WERI-Rb-1 (cell line): ENCODE data around the gene CTAG1B.
"Not testable (repeated sequence)": the region's sequence is repeated elsewhere in the genome, so short reads cannot be mapped to it uniquely, and the experiment has no call there.

Source experiments
- DNase-seq: peaks from one replicate; pipeline ENCODE4 v3.0.0-alpha.2; 2020
- H3K27ac ChIP-seq: fragments of 250-450 bp; sonication (Bioruptor Pico); 2 replicates; pipeline ENCODE4 v1.5.1; 2020; ENCODE audit warnings: mild to moderate bottlenecking, moderate library complexity
- H3K27me3 ChIP-seq: fragments of 250-450 bp; sonication (Bioruptor Pico); 2 replicates; pipeline ENCODE4 v1.5.1; 2021; ENCODE audit warnings: mild to moderate bottlenecking, low read depth, moderate library complexity; ENCODE audit not compliant: insufficient read depth, severe bottlenecking
- H3K36me3 ChIP-seq: fragments of 250-450 bp; sonication (Bioruptor Pico); 2 replicates; pipeline ENCODE4 v1.5.1; 2020; ENCODE audit warnings: mild to moderate bottlenecking, moderate library complexity
- H3K4me3 ChIP-seq: 2 replicates; pipeline ENCODE4 v1.5.1; 2011; ENCODE audit warnings: low read depth, mild to moderate bottlenecking, control low read depth, low read length
- H3K9me3 ChIP-seq: fragments of 250-450 bp; sonication (Bioruptor Pico); 2 replicates; pipeline ENCODE4 v1.5.1; 2021; ENCODE audit warnings: mild to moderate bottlenecking, moderate library complexity; ENCODE audit not compliant: severe bottlenecking
- TF ChIP-seq, protein P1 (sequence below): IDR thresholded peaks from 2 replicates; pipeline ENCODE4 v1.5.1; 2011; ENCODE audit warnings: low read depth, mild to moderate bottlenecking, control low read depth, inconsistent platforms, low read length

The CTAG1B gene

DNA sequence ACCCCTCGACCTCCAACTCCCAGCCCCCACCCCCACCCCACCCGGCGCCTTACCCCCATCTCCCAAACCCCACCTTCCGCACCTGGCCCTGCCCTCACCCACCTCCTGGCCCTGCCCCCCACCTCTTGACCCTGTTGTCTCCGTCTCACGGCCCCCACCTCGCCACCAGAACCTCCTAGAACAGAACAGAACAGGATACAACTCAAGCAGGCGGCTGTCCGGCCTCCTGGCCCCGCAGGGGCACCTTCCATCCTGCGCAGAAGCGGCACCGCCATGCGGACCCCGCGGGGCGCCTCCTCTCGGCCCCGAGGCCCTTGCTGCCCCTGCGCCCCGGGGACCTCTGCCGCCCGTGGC lies 33.9 kb upstream of the CTAG1B start:
- H3K27me3 ChIP-seq: peaks cover 29% of the 10 kb centered on the region
- no peak for DNase-seq
- H3K9me3 ChIP-seq: no peaks in the 10 kb centered on the region
- no peak overlapping the region for H3K4me3 ChIP-seq
- no peaks in the 10 kb centered on the region for H3K36me3 ChIP-seq
- TF ChIP-seq, protein P1, sequence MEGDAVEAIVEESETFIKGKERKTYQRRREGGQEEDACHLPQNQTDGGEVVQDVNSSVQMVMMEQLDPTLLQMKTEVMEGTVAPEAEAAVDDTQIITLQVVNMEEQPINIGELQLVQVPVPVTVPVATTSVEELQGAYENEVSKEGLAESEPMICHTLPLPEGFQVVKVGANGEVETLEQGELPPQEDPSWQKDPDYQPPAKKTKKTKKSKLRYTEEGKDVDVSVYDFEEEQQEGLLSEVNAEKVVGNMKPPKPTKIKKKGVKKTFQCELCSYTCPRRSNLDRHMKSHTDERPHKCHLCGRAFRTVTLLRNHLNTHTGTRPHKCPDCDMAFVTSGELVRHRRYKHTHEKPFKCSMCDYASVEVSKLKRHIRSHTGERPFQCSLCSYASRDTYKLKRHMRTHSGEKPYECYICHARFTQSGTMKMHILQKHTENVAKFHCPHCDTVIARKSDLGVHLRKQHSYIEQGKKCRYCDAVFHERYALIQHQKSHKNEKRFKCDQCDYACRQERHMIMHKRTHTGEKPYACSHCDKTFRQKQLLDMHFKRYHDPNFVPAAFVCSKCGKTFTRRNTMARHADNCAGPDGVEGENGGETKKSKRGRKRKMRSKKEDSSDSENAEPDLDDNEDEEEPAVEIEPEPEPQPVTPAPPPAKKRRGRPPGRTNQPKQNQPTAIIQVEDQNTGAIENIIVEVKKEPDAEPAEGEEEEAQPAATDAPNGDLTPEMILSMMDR: no peak
- H3K27ac ChIP-seq: no peak overlapping the region

DNA sequence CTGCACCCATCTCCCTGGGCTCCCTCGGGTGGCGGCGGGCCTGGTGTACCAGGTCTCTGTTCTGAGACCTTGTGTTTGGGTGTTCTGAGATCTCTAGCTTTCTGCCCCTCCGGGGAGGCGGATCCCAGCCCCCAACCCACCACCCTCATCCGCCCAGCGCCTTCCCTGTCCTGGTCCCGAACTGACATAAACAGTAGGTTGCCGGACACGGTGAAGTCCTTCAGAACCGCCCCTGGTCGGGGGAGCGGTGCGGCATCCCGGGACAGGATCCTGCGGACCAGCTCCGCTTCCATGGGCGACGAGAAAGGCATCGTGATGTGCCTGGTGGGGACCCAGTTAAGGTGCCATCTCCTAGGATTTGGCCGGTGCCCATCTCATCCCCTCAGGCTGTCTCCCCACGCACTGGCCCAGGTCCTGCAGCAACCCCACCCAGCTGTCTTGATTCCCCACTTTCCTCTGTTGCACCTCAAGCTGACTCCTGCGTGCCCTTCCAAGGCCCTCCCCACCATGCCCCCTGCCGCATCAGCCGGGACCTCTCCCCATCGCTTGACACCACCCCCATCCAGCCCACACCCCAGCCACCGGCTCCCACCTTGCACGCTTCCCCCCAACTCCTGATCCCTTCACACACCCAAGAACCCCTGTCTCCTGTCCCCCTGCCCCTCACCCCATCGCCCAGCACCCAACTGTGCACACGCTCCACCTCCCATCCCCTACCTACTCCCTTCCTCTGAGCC lies 33.4 kb upstream of the CTAG1B start:
- no peak for DNase-seq
- H3K27ac ChIP-seq: no peak overlapping the region
- TF ChIP-seq, protein P1: no peak
- H3K4me3 ChIP-seq: no peak overlapping the region
- no peaks in the 10 kb centered on the region for H3K9me3 ChIP-seq
- H3K27me3 ChIP-seq: peaks cover 28% of the 10 kb centered on the region
- no peaks in the 10 kb centered on the region for H3K36me3 ChIP-seq

DNA sequence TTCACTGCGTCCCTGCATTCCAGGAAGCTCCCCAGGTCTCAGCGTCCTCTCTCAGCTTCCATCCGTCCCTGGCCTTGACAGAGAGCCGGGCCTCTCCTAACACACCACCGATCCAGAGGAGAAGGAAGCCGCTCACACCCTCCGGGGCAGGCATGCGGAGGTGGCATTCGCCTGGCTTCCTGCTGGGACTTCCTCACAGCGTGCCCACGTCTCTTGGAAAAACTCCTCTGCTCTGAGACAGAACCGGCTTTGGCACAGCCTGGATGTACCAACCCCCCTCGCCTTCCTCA lies 31.1 kb upstream of the CTAG1B start:
- Histone ChIP-seq H3K36me3 (no peaks in the 10 kb centered on the region), H3K27me3 (peaks cover 25% of the 10 kb centered on the region), H3K27ac (no peak overlapping the region), H3K9me3 (no peaks in the 10 kb centered on the region), H3K4me3 (no peak overlapping the region)
- TF ChIP-seq, protein P1: no peak
- DNase-seq: no peak

DNA sequence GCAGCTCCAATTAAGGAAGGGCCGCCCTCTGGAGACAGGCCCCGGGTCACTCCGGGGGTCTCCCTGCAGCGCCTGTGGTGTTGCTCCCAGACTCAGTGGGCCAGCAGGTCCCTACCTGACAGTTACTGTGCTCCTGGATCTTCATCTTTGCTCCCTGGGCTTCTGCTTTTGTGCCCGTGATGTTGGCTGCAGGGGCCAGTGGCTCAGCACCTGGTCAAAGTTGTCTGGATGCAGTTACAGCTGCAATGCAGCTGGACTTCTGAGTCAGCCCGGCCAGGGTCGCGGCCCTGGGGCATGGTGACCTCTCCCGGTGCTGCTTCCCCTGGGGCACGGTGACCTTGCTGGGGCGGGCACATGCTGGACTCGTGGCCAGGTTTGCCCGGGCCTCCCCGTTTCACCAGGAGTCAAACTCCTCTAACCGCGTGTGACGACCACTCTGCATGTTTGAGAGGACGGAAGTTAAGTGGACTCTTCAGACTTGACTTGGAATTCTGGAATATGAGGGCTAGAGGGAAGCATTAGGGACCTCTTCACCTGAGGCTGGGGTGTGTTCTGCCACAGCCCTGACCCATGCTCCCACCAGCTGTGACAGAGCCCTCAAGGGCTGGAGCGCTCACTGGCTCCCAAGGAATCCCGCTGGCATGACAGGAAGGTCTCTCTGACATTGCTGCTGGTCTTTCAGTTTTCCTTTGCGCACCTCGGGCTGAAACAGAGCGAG lies 30.6 kb upstream of the CTAG1B start:
- TF ChIP-seq, protein P1: no peak
- Histone ChIP-seq H3K27me3 (peaks cover 22% of the 10 kb centered on the region), H3K27ac (no peak overlapping the region), H3K9me3 (no peaks in the 10 kb centered on the region), H3K36me3 (no peaks in the 10 kb centered on the region), H3K4me3 (no peak overlapping the region)
- DNase-seq: no peak

DNA sequence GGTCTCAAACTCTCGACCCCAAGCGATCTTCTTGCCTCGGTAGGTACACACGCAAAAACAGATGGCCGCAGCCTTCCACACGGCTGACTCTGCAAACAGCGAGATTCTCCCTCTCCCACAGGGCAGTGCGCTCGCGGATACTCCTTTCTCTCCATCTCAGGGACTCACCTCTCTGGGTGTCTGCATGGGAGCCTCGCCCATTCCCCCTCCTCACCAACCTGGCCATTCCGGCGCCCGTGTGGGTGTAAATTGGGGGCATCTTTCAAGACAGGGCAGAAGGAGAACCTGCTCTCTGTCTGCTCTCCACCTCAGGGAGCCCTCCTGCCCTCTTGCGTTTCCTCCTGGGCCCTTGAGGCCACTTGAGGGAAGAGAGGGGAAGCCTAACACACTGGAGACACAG lies 29.8 kb upstream of the CTAG1B start:
- Histone ChIP-seq H3K27me3 (peaks cover 22% of the 10 kb centered on the region), H3K4me3 (no peak overlapping the region), H3K36me3 (no peaks in the 10 kb centered on the region), H3K27ac (no peak overlapping the region), H3K9me3 (no peaks in the 10 kb centered on the region)
- no peak for DNase-seq
- TF ChIP-seq, protein P1: no peak

DNA sequence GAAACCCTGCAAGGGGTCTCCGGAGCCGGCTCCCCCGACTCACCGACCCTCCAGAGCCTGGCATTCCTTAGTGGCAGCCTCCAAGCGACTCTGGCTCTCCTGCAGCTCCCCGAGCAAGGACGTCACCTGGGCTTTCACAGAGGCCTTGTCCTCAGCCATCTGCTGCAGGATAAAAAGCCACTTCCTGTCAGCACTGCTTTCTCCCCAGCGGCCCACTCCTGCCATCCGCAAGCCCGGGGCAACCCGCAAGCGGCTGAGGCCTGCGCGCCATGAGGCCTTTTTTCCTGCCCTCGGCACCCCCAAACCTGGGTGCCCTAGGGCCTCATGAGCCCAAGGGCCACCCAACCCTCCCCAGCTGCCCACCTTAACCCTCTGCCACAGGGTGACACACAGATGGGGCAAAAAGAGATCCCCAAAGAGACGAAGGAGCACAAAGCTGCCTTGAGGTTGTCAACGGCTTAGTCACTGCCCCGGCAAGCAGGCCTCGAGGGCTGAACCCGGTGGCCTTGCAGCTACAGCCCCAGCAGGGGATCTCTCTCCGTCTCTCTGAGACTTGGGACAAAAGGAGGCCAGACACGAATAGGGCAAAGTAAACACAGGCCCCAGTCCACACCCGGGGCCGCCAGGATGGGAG lies 26.8 kb upstream of the CTAG1B start:
- not testable (repeated sequence) for H3K9me3 ChIP-seq, H3K36me3 ChIP-seq, H3K27ac ChIP-seq, DNase-seq, H3K4me3 ChIP-seq
- peaks cover 16% of the 10 kb centered on the region for H3K27me3 ChIP-seq

DNA sequence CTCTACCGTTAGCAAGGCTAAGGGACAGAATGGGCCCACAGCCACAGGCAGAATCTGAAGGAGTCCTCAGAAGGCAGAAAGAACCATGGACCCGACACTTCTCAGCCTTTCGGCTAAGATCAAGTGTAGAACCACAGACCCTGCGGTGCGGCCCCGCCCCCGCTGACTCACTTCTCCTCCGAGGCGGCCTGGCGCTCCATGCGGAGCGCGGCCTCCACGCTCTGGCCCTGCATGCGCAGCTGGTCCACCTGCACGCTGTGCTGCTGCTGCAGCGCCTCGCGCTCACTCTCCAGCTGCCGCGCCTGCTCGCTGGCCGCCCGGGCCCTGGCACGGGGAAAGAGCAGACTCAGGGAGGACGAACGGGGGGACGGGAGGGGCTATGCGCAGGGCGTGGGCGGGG lies 24.6 kb upstream of the CTAG1B start:
- not testable (repeated sequence) for H3K9me3 ChIP-seq, DNase-seq, H3K36me3 ChIP-seq, H3K4me3 ChIP-seq, H3K27ac ChIP-seq, H3K27me3 ChIP-seq

DNA sequence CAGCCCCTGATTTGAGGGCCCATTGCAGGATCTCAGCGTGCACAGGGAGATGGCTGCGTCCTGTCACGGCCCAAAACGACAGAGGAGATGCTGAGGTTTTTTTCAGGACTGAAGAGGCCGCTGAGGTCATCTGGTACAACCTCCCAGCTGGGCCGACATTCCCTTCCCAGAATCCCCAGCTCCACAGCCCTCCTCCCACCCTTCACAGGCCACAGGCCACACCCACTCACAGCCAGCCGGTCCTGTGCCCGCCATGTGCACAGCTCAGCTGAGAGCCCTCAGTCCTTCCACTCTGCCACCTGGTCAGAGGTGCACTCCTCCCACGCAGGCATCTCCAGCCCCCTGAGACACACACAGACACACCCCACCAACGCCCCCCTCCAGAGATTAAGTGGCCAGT lies 22.7 kb upstream of the CTAG1B start:
- not testable (repeated sequence) for H3K36me3 ChIP-seq, DNase-seq, H3K27me3 ChIP-seq

DNA sequence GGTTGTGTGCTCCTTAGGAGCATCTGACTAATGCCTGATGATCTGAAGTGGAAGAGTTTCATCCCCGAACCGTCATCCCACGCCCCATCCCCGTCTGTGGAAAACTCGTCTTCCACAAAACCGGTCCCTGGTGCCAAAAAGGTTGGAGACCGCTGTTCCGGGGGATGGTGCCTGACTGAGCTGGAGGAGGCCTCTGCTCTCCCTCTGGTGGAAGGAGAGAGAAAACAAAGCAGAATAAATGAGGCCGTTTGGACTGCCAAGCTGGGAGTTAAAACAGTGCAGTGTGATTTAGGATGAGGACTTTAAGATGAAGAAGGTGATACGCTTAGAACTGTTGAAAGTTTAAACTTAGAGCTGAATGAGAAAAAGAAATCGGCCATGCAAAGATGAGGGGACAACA lies 14.6 kb upstream of the CTAG1B start:
- H3K27me3 ChIP-seq, DNase-seq, H3K9me3 ChIP-seq, H3K4me3 ChIP-seq, H3K27ac ChIP-seq, H3K36me3 ChIP-seq: not testable (repeated sequence)

More for the DNA sequence above, 22.7 kb upstream of the CTAG1B start:
- H3K4me3 ChIP-seq, H3K27ac ChIP-seq, H3K9me3 ChIP-seq: not testable (repeated sequence)
